Fibroblast of mammary gland (primary cell): ENCODE measurements around the gene MLH3.

ENCODE experiments used
- DNase-seq: peaks from one replicate; pipeline ENCODE4 v3.0.0-alpha.2; 2010; ENCODE audit warnings: low read depth
- H3K4me3 ChIP-seq: 2 replicates; pipeline ENCODE4 v1.5.1; 2011; ENCODE audit warnings: low read depth, mild to moderate bottlenecking, low read length, moderate library complexity; ENCODE audit not compliant: control insufficient read depth
- TF ChIP-seq, protein P1 (sequence below): conservative IDR thresholded peaks from 2 replicates; pipeline ENCODE4 v1.5.1; 2011; ENCODE audit warnings: low read depth, low read length, inconsistent platforms; ENCODE audit not compliant: control insufficient read depth, insufficient read depth

Gene MLH3

DNA sequence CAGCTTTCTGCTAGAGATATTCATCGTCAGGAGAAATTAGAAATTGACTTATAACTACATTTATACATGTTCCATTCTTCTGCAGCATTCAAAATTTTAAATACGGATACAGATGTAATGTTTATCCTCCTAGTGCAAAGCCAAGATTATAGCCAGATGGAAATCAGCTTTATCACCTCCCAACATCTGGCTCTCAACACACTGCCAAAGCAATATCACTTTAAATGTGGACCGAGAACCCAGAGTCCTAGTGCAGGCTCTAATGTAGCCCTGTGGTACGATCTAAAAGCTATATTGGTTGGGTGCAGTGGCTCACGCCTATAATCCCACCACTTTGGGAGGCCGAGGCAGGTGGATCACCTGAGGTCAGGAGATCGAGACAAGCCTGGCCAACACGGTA lies 6.5 kb downstream of the MLH3 start:
- TF ChIP-seq, protein P1, sequence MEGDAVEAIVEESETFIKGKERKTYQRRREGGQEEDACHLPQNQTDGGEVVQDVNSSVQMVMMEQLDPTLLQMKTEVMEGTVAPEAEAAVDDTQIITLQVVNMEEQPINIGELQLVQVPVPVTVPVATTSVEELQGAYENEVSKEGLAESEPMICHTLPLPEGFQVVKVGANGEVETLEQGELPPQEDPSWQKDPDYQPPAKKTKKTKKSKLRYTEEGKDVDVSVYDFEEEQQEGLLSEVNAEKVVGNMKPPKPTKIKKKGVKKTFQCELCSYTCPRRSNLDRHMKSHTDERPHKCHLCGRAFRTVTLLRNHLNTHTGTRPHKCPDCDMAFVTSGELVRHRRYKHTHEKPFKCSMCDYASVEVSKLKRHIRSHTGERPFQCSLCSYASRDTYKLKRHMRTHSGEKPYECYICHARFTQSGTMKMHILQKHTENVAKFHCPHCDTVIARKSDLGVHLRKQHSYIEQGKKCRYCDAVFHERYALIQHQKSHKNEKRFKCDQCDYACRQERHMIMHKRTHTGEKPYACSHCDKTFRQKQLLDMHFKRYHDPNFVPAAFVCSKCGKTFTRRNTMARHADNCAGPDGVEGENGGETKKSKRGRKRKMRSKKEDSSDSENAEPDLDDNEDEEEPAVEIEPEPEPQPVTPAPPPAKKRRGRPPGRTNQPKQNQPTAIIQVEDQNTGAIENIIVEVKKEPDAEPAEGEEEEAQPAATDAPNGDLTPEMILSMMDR = no peak
- no peak for DNase-seq
- no peak overlapping the region for H3K4me3 ChIP-seq

DNA sequence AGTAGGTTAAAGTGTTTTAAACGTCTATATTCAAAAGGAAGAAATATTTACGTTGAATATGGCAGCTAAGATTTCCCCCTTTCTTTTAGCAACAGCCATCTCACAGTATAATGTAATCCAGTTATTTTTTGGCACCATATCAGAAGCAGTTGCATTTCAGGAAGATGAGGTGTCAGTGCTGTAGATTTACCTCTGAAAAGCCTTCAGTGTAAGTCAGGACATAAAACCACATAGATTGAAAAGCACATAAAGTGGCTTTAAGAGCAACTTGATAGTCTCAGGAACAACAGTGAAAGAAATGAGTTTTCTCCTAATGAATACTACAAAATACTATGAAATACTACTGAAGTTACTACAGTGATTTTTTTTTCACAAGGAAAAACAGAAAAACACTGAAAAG lies 6.9 kb downstream of the MLH3 start:
- peak; percentile 70 for DNase-seq
- no peak overlapping the region for H3K4me3 ChIP-seq
- TF ChIP-seq, protein P1 = no peak

DNA sequence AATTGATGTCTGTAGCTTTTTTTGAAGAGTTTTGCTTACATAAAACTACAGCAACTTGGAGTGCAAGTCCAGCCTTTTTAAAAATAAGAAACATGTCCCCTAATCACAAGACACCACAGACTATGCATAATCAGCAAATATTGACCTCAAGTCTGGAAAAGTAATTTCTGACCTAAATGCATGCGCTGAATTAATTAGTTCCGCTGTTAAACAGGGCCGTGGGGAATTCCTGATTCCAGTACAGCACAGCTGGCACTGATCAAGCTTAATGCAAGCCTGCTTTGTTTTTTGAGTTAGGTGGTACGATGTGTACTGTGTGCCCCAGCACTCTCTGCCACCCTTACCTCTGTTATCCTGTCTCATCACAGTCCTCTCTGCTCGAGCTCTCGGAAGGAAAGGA lies 9.2 kb downstream of the MLH3 start:
- DNase-seq = peak; percentile 56
- TF ChIP-seq, protein P1 = no peak
- H3K4me3 ChIP-seq = no peak overlapping the region

DNA sequence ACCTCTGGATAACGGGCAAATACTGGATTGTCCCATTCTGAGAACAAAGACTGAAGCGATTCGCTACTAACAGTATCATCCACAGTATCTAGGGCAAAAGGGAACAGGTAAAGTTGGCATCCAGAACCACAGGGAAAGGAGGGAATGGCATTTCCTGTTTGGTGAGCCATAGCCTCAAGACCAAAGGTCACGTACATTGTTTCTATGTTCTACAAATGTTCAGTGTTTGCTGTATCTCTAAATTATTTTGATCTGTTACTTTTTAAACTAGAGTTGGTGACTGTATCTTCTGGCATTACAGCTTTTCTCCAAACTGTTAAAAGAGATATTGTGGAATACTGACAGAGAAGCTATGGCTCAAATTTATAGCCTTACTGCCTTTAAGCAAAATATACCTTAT lies 9.7 kb downstream of the MLH3 start:
- DNase-seq = no peak
- TF ChIP-seq, protein P1 = no peak
- no peak overlapping the region for H3K4me3 ChIP-seq

DNA sequence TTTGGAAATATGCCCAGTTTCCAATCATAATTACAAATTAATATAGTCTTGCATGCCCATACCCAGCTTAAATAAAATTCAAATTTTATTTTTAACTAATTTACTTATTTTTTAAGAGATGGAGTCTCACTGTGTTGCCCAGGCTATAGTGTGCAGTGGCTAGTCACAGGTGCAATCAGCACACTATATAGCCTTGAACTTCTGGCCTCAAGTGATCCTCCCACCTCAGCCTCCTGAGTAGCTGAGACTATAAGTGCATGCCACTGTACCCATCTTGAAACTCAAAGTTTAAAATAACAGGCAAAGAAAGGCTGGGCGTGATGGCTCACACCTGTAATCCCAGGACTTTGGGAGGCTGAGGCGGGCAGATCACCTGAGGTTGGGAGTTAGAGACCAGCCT lies 10.3 kb downstream of the MLH3 start:
- H3K4me3 ChIP-seq = no peak overlapping the region
- TF ChIP-seq, protein P1 = no peak

DNA sequence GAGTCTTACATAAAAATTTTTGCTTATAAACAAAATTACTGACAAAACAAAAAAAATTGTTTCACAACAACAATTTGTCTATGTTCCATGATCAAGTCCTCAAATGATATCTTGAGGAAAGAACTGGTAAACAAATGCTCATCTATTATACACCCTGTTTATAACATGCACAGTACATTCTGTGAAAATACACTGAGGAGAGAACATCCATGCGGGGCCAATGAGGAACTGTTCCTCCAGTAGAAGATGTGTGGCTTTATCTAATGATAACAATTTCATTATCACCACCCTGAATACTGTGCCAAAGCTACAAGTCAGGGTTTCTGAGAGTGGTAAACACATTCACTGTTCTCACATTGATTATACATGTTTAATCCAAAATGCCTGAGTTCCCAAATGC lies 10.8 kb downstream of the MLH3 start:
- TF ChIP-seq, protein P1 = no peak
- H3K4me3 ChIP-seq = no peak overlapping the region
- no peak for DNase-seq

More for the DNA sequence above, 10.3 kb downstream of the MLH3 start:
- no peak for DNase-seq

DNA sequence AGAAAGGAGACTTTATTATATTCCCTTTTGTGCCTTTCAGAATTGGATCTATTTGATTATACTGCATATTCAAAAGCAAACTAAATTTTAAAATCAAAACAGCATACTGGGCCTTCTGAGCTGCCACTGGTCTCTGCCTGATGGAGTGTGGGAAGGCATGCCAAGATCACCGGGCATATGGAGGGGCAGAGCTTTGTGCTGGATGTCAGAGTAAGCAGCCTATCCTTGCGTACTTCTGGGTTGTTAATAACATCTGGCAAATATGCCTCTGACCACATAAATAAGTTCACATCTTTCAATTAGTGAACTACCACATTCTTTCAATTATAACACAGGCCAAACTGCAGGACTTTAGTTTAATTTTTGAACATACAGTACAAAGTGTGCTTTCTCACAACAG lies 18.3 kb downstream of the MLH3 start:
- H3K4me3 ChIP-seq = no peak overlapping the region
- DNase-seq = no peak
- TF ChIP-seq, protein P1 = no peak
